ENCODE measurements around the gene RORB.

The RORB gene

GRCh38 chr9:74697535-74697934 is 200.4 kb downstream of the RORB start:
- Histone ChIP-seq H2BK5ac (ENCODE audit: low read length) (no peak overlapping the region), H3K4me1 (ENCODE audit: control insufficient read depth in 2 of 2, insufficient read depth in 1 of 2, low read depth in 1 of 2, low read length in 2 of 2) (no peaks in the 10 kb centered on the region), H3K27ac (replicated peaks; ENCODE audit: low read length) (no peak overlapping the region), H3K27me3 (ENCODE audit: control insufficient read depth in 3 of 3, insufficient read depth in 3 of 3, low read depth in 1 of 3, low read length in 3 of 3) (no peaks in the 10 kb centered on the region), H3K4me3 (ENCODE audit: low read length in 2 of 2) (no peak overlapping the region), H3K9me3 (replicated peaks in 1 of 2; ENCODE audit: control insufficient read depth in 2 of 2, insufficient read depth in 1 of 2, low read depth in 1 of 2, low read length in 2 of 2) (no peaks in the 10 kb centered on the region), H2BK120ac (ENCODE audit: low read depth, low read length) (no peak overlapping the region), H3K9ac (ENCODE audit: low read depth, low read length, poor library complexity) (no peak overlapping the region), H4K91ac (ENCODE audit: low read depth, low read length, poor library complexity) (no peak overlapping the region), H3K23ac (ENCODE audit: low read depth, low read length, poor library complexity) (no peak overlapping the region), H2BK12ac (ENCODE audit: low read length) (no peak overlapping the region), H3K14ac (ENCODE audit: low read length) (no peak overlapping the region), H2BK15ac (ENCODE audit: low read length) (no peak overlapping the region), H3K4me2 (ENCODE audit: insufficient read depth, low read length, poor library complexity, severe bottlenecking) (no peak overlapping the region), H3K18ac (ENCODE audit: low read length) (no peak overlapping the region), H3K4ac (ENCODE audit: low read length) (no peak overlapping the region), H2AK5ac (ENCODE audit: low read depth, low read length) (no peak overlapping the region), H3K36me3 (replicated peaks in 1 of 2; ENCODE audit: control insufficient read depth in 2 of 2, insufficient read depth in 2 of 2, low read length in 2 of 2) (no peaks in the 10 kb centered on the region), H2AFZ (ENCODE audit: low read length) (no peak overlapping the region), H4K8ac (ENCODE audit: low read depth, low read length) (no peak overlapping the region), H3K79me1 (ENCODE audit: low read depth, low read length) (no peaks in the 10 kb centered on the region)
- DNase-seq (ENCODE audit: low spot score): no peak
- WGBS, 2 donors (ENCODE audit: extremely low coverage in 2 of 2, insufficient read length in 2 of 2, insufficient replicate concordance in 1 of 2): no CpG with 5 or more reads among the region's 2 CpGs

GRCh38 chr9:74711341-74711740 is 214.2 kb downstream of the RORB start:
- no peak overlapping the region for H3K4me3 ChIP-seq (ENCODE audit: low read length in 2 of 2)
- no peaks in the 10 kb centered on the region for H3K79me1 ChIP-seq (ENCODE audit: low read depth, low read length)
- no peaks in the 10 kb centered on the region for H3K9me3 ChIP-seq (replicated peaks in 1 of 2; ENCODE audit: control insufficient read depth in 2 of 2, insufficient read depth in 1 of 2, low read depth in 1 of 2, low read length in 2 of 2)
- H3K27me3 ChIP-seq (ENCODE audit: control insufficient read depth in 3 of 3, insufficient read depth in 3 of 3, low read depth in 1 of 3, low read length in 3 of 3): no peaks in the 10 kb centered on the region
- H2BK12ac ChIP-seq (ENCODE audit: low read length): no peak overlapping the region
- no peak overlapping the region for H3K23ac ChIP-seq (ENCODE audit: low read depth, low read length, poor library complexity)
- H3K36me3 ChIP-seq (replicated peaks in 1 of 2; ENCODE audit: control insufficient read depth in 2 of 2, insufficient read depth in 2 of 2, low read length in 2 of 2): no peaks in the 10 kb centered on the region
- H3K4me2 ChIP-seq (ENCODE audit: insufficient read depth, low read length, poor library complexity, severe bottlenecking): no peak overlapping the region
- no peak overlapping the region for H2AK5ac ChIP-seq (ENCODE audit: low read depth, low read length)
- H3K18ac ChIP-seq (ENCODE audit: low read length): no peak overlapping the region
- no peak overlapping the region for H3K27ac ChIP-seq (replicated peaks; ENCODE audit: low read length)
- no peak for DNase-seq (ENCODE audit: low spot score)
- H2BK120ac ChIP-seq (ENCODE audit: low read depth, low read length): no peak overlapping the region
- H4K91ac ChIP-seq (ENCODE audit: low read depth, low read length, poor library complexity): no peak overlapping the region
- WGBS, 2 donors (ENCODE audit: extremely low coverage in 2 of 2, insufficient read length in 2 of 2, insufficient replicate concordance in 1 of 2): no CpG with 5 or more reads among the region's 5 CpGs
- no peak overlapping the region for H2BK5ac ChIP-seq (ENCODE audit: low read length)
- H3K4me1 ChIP-seq (ENCODE audit: control insufficient read depth in 2 of 2, insufficient read depth in 1 of 2, low read depth in 1 of 2, low read length in 2 of 2): peaks cover 0 to 1% of the 10 kb centered on the region in 2 donors
- no peak overlapping the region for H3K4ac ChIP-seq (ENCODE audit: low read length)
- no peak overlapping the region for H2BK15ac ChIP-seq (ENCODE audit: low read length)
- H3K14ac ChIP-seq (ENCODE audit: low read length): no peak overlapping the region
- no peak overlapping the region for H2AFZ ChIP-seq (ENCODE audit: low read length)
- H4K8ac ChIP-seq (ENCODE audit: low read depth, low read length): no peak overlapping the region
- no peak overlapping the region for H3K9ac ChIP-seq (ENCODE audit: low read depth, low read length, poor library complexity)

GRCh38 chr9:74718709-74719108 is 221.6 kb downstream of the RORB start:
- no peak overlapping the region for H2AK5ac ChIP-seq (ENCODE audit: low read depth, low read length)
- no peak overlapping the region for H2BK12ac ChIP-seq (ENCODE audit: low read length)
- WGBS, 2 donors (ENCODE audit: extremely low coverage in 2 of 2, insufficient read length in 2 of 2, insufficient replicate concordance in 1 of 2): no CpG with 5 or more reads among the region's 2 CpGs
- H3K9ac ChIP-seq (ENCODE audit: low read depth, low read length, poor library complexity): no peak overlapping the region
- H4K91ac ChIP-seq (ENCODE audit: low read depth, low read length, poor library complexity): no peak overlapping the region
- no peak overlapping the region for H3K27ac ChIP-seq (replicated peaks; ENCODE audit: low read length)
- H3K4ac ChIP-seq (ENCODE audit: low read length): no peak overlapping the region
- no peak overlapping the region for H2AFZ ChIP-seq (ENCODE audit: low read length)
- H3K9me3 ChIP-seq (replicated peaks in 1 of 2; ENCODE audit: control insufficient read depth in 2 of 2, insufficient read depth in 1 of 2, low read depth in 1 of 2, low read length in 2 of 2): no peaks in the 10 kb centered on the region
- no peak overlapping the region for H3K4me3 ChIP-seq (ENCODE audit: low read length in 2 of 2)
- no peaks in the 10 kb centered on the region for H3K79me1 ChIP-seq (ENCODE audit: low read depth, low read length)
- H3K4me2 ChIP-seq (ENCODE audit: insufficient read depth, low read length, poor library complexity, severe bottlenecking): no peak overlapping the region
- no peak overlapping the region for H2BK15ac ChIP-seq (ENCODE audit: low read length)
- no peak for DNase-seq (ENCODE audit: low spot score)
- H3K4me1 ChIP-seq (ENCODE audit: control insufficient read depth in 2 of 2, insufficient read depth in 1 of 2, low read depth in 1 of 2, low read length in 2 of 2): no peaks in the 10 kb centered on the region
- H3K27me3 ChIP-seq (ENCODE audit: control insufficient read depth in 3 of 3, insufficient read depth in 3 of 3, low read depth in 1 of 3, low read length in 3 of 3): peaks cover 0 to 4% (median 0%) of the 10 kb centered on the region in 3 experiments
- H2BK120ac ChIP-seq (ENCODE audit: low read depth, low read length): no peak overlapping the region
- H2BK5ac ChIP-seq (ENCODE audit: low read length): no peak overlapping the region
- no peaks in the 10 kb centered on the region for H3K36me3 ChIP-seq (replicated peaks in 1 of 2; ENCODE audit: control insufficient read depth in 2 of 2, insufficient read depth in 2 of 2, low read length in 2 of 2)
- no peak overlapping the region for H3K23ac ChIP-seq (ENCODE audit: low read depth, low read length, poor library complexity)
- no peak overlapping the region for H3K18ac ChIP-seq (ENCODE audit: low read length)
- H4K8ac ChIP-seq (ENCODE audit: low read depth, low read length): no peak overlapping the region
- H3K14ac ChIP-seq (ENCODE audit: low read length): no peak overlapping the region

GRCh38 chr9:74719306-74719705 is 222.2 kb downstream of the RORB start:
- Histone ChIP-seq H2BK15ac (ENCODE audit: low read length) (no peak overlapping the region), H3K14ac (ENCODE audit: low read length) (no peak overlapping the region), H3K18ac (ENCODE audit: low read length) (no peak overlapping the region), H3K4me2 (ENCODE audit: insufficient read depth, low read length, poor library complexity, severe bottlenecking) (no peak overlapping the region), H3K9ac (ENCODE audit: low read depth, low read length, poor library complexity) (no peak overlapping the region), H3K4me1 (ENCODE audit: control insufficient read depth in 2 of 2, insufficient read depth in 1 of 2, low read depth in 1 of 2, low read length in 2 of 2) (no peaks in the 10 kb centered on the region), H3K27me3 (ENCODE audit: control insufficient read depth in 3 of 3, insufficient read depth in 3 of 3, low read depth in 1 of 3, low read length in 3 of 3) (peaks cover 0 to 4% (median 0%) of the 10 kb centered on the region in 3 experiments), H3K4ac (ENCODE audit: low read length) (no peak overlapping the region), H3K27ac (replicated peaks; ENCODE audit: low read length) (no peak overlapping the region), H3K9me3 (replicated peaks in 1 of 2; ENCODE audit: control insufficient read depth in 2 of 2, insufficient read depth in 1 of 2, low read depth in 1 of 2, low read length in 2 of 2) (no peaks in the 10 kb centered on the region), H2BK12ac (ENCODE audit: low read length) (no peak overlapping the region), H3K36me3 (replicated peaks in 1 of 2; ENCODE audit: control insufficient read depth in 2 of 2, insufficient read depth in 2 of 2, low read length in 2 of 2) (no peaks in the 10 kb centered on the region), H2AK5ac (ENCODE audit: low read depth, low read length) (no peak overlapping the region), H4K8ac (ENCODE audit: low read depth, low read length) (no peak overlapping the region), H2BK5ac (ENCODE audit: low read length) (no peak overlapping the region), H4K91ac (ENCODE audit: low read depth, low read length, poor library complexity) (no peak overlapping the region), H2BK120ac (ENCODE audit: low read depth, low read length) (no peak overlapping the region), H3K79me1 (ENCODE audit: low read depth, low read length) (no peaks in the 10 kb centered on the region), H3K23ac (ENCODE audit: low read depth, low read length, poor library complexity) (no peak overlapping the region), H3K4me3 (ENCODE audit: low read length in 2 of 2) (no peak overlapping the region), H2AFZ (ENCODE audit: low read length) (no peak overlapping the region)
- WGBS, 2 donors (ENCODE audit: extremely low coverage in 2 of 2, insufficient read length in 2 of 2, insufficient replicate concordance in 1 of 2): no CpG with 5 or more reads among the region's 1 CpG
- DNase-seq (ENCODE audit: low spot score): no peak
